Choroid plexus epithelial cell (primary cell): ENCODE results near the gene RFTN1.
A peak's percentile ranks its signal among the peaks of the same experiment; 100 is the strongest.

Experiments
- DNase-seq: peaks from one replicate; pipeline ENCODE4 v3.0.0-alpha.2; 2010; ENCODE audit warnings: low read depth
- H3K4me3 ChIP-seq: 2 replicates; pipeline ENCODE4 v1.5.1; 2011; ENCODE audit warnings: low read depth, mild to moderate bottlenecking, control low read depth, low read length, moderate library complexity
- CTCF ChIP-seq: conservative IDR thresholded peaks from 2 replicates; pipeline ENCODE4 v1.5.1; 2011; ENCODE audit warnings: low read depth, mild to moderate bottlenecking, control low read depth, inconsistent platforms, low read length, moderate library complexity

The RFTN1 gene

GRCh38 chr3:16426665-16427064, 86.8 kb downstream of the RFTN1 start:
- TF ChIP-seq CTCF: no peak
- H3K4me3 ChIP-seq: no peak overlapping the region
- peak; percentile 15 for DNase-seq

- no peak overlapping the region for H3K4me3 ChIP-seq
- no peak for DNase-seq
- no peak for TF ChIP-seq CTCF
These were observed 87.5 kb downstream of the RFTN1 start for GRCh38 chr3:16426029-16426400.

- TF ChIP-seq CTCF: no peak
- DNase-seq: no peak
- no peak overlapping the region for H3K4me3 ChIP-seq
These were observed 88.0 kb downstream of the RFTN1 start for GRCh38 chr3:16425398-16426028.

- DNase-seq: no peak
- TF ChIP-seq CTCF: no peak
- H3K4me3 ChIP-seq: no peak overlapping the region
These were observed 89.4 kb downstream of the RFTN1 start for GRCh38 chr3:16423947-16424673.

GRCh38 chr3:16423298-16423697, 90.2 kb downstream of the RFTN1 start:
- DNase-seq: no peak

GRCh38 chr3:16419640-16420241, 93.8 kb downstream of the RFTN1 start:
- DNase-seq: peak; percentile 66
- no peak for TF ChIP-seq CTCF
- no peak overlapping the region for H3K4me3 ChIP-seq

More at GRCh38 chr3:16423298-16423697, 90.2 kb downstream of the RFTN1 start:
- no peak overlapping the region for H3K4me3 ChIP-seq
- TF ChIP-seq CTCF: no peak
